ENCODE data around the gene AGBL4. TPM values are rescaled to one million over a fixed set of nuclear protein-coding genes. Genes with fewer than 3 reads are reported as not detected.

Gene AGBL4
- total and polyA plus RNA-seq, 9 of the 15 experiments (the other 6 are each of a cell fraction or from before 2014, with no cell fraction given) = 0.11 TPM; not detected in 7

- no peak for TF ChIP-seq ZNF655 (CRISPR knock-in tag; IDR thresholded peaks at IDR 0.05)
- TF ChIP-seq ZNF639 (CRISPR knock-in tag; conservative IDR thresholded peaks at IDR 0.05 in 1 of 2, IDR thresholded peaks at IDR 0.05 in 1 of 2) = no peak
Measured at GRCh38 chr1:48555271-48555670, 1468.5 kb downstream of the AGBL4 start (continued).

DNA sequence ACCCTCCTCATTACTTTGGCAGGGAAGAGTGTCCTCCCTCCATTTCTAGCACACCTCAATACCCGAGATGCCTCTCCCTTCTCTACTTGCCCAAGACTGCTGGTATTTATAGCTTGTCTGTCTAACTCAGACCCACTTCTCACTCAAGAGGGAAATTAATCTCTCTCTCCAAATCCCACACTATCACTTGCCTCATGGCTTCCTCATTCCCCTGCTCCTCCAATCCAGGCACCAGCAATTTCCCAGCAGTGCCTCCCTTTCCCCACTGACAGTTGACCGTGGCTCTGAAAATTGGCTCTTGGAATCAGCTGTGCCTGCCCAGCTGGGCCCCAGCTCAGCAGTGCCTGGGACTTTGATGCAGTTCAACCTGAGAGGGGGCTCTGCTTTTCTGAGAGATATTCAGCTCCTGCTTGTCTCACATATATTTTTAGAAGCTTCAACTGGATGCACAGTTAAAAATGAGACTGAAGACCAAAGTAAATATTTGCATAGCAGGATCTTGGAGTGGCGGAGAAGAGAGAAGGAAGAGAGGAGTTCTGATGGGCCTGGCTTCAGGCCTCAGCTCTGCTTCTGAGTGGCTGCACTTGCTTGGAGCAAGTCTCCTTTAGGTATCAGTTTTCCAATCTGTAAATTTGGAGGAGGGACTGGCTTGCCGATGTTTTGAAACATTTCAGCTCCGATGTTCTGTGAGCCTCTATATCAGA, 1470.7 kb downstream of the AGBL4 start:
- no peak for ATAC-seq
- CTCF ChIA-PET (ENCODE audit: low intra/inter-chr PET ratio) = no interaction called here
- 0% methylated on average over 5 of the region's 5 CpGs for WGBS (ENCODE audit: insufficient coverage, low coverage, missing lambda C conversion rate)
- TF ChIP-seq ZKSCAN8 (CRISPR knock-in tag; IDR thresholded peaks at IDR 0.05) (no peak), E2F3 (CRISPR knock-in tag; IDR thresholded peaks at IDR 0.05) (no peak), ZNF77 (CRISPR knock-in tag; IDR thresholded peaks at IDR 0.05) (no peak), ZFP30 (CRISPR knock-in tag; IDR thresholded peaks at IDR 0.05; ENCODE audit: borderline replicate concordance) (no peak), ASH1L (IDR thresholded peaks at IDR 0.05; ENCODE audit: borderline replicate concordance, low read depth, partially characterized antibody) (no peak), ZFP1 (CRISPR knock-in tag; IDR thresholded peaks at IDR 0.05) (no peak), EZH2 (IDR thresholded peaks at IDR 0.05; ENCODE audit: borderline replicate concordance, low read depth, low read length) (no peak), NR1H2 (CRISPR knock-in tag; IDR thresholded peaks at IDR 0.05) (no peak), PRPF4 (IDR thresholded peaks at IDR 0.05; ENCODE audit: insufficient read depth, low read depth, low read length, poor library complexity, severe bottlenecking) (no peak), SAFB2 (IDR thresholded peaks at IDR 0.05; ENCODE audit: borderline replicate concordance, low read depth, low read length, severe bottlenecking) (no peak), ZNF436 (CRISPR knock-in tag; IDR thresholded peaks at IDR 0.05) (no peak)
- TF ChIP-seq, protein P1, sequence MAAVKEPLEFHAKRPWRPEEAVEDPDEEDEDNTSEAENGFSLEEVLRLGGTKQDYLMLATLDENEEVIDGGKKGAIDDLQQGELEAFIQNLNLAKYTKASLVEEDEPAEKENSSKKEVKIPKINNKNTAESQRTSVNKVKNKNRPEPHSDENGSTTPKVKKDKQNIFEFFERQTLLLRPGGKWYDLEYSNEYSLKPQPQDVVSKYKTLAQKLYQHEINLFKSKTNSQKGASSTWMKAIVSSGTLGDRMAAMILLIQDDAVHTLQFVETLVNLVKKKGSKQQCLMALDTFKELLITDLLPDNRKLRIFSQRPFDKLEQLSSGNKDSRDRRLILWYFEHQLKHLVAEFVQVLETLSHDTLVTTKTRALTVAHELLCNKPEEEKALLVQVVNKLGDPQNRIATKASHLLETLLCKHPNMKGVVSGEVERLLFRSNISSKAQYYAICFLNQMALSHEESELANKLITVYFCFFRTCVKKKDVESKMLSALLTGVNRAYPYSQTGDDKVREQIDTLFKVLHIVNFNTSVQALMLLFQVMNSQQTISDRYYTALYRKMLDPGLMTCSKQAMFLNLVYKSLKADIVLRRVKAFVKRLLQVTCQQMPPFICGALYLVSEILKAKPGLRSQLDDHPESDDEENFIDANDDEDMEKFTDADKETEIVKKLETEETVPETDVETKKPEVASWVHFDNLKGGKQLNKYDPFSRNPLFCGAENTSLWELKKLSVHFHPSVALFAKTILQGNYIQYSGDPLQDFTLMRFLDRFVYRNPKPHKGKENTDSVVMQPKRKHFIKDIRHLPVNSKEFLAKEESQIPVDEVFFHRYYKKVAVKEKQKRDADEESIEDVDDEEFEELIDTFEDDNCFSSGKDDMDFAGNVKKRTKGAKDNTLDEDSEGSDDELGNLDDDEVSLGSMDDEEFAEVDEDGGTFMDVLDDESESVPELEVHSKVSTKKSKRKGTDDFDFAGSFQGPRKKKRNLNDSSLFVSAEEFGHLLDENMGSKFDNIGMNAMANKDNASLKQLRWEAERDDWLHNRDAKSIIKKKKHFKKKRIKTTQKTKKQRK (IDR thresholded peaks at IDR 0.05; ENCODE audit: borderline replicate concordance, low read depth, low read length) = no peak

More for the DNA sequence above, 1470.7 kb downstream of the AGBL4 start:
- H3K9ac ChIP-seq (ENCODE audit: insufficient read depth in 1 of 2, low read depth in 2 of 2, low read length in 2 of 2) = no peak overlapping the region
- no peaks in the 10 kb centered on the region for H3K9me3 ChIP-seq (replicated peaks; ENCODE audit: control insufficient read depth, insufficient read depth, low read depth, low read length)
- no peak overlapping the region for H3K27ac ChIP-seq (ENCODE audit: extremely low read depth, low read depth, low read length)
- intact Hi-C loops (cut with micrococcal nuclease) (no loop called here), in situ Hi-C loops (cut with MboI) (loop anchor here (10.0 kb wide), 1 partner anchor 1792 kb away; no protein-coding TSS in a partner anchor)
- H3K27me3 ChIP-seq (ENCODE audit: control insufficient read depth in 2 of 2, insufficient read depth in 2 of 2, low read length in 2 of 2) = no peaks in the 10 kb centered on the region
- FAIRE-seq (no peak), DNase-seq (ENCODE audit: extremely low read depth in 1 of 4, low spot score in 3 of 4) (no peak)
- H3K9me1 ChIP-seq (ENCODE audit: control insufficient read depth, insufficient read depth, low read length) = no peaks in the 10 kb centered on the region
- no TSS peak for BruUV-seq (replicated peaks)
- H3K4me1 ChIP-seq (replicated peaks in 1 of 2; ENCODE audit: control insufficient read depth in 2 of 2, insufficient read depth in 2 of 2, low read length in 2 of 2) = no peaks in the 10 kb centered on the region
- H3K79me2 ChIP-seq (ENCODE audit: control insufficient read depth, insufficient read depth, low read length) = no peaks in the 10 kb centered on the region
- H3K4me2 ChIP-seq (ENCODE audit: insufficient read depth, low read length) = no peak overlapping the region
- POLR2A ChIA-PET = interaction anchor here (0.6 kb wide), 1 partner anchor 515 kb away, joined by 4 read pairs; no protein-coding TSS in a partner anchor
- H4K20me1 ChIP-seq (replicated peaks; ENCODE audit: control insufficient read depth, insufficient read depth, low read length) = no peaks in the 10 kb centered on the region
- H3K36me3 ChIP-seq (ENCODE audit: control insufficient read depth, insufficient read depth, low read length) = no peaks in the 10 kb centered on the region
- H2AFZ ChIP-seq (ENCODE audit: low read depth, low read length) = no peak overlapping the region
- H3K4me3 ChIP-seq = no peak overlapping the region
